Measurements from ENCODE around the gene KCNH4.

Gene KCNH4

GRCh38 chr17:42113293-42114069, 67.5 kb downstream of the KCNH4 start:
- Histone ChIP-seq H4K20me1 (ENCODE audit: insufficient read depth, low read length) (no peaks in the 10 kb centered on the region), H3K4me1 (ENCODE audit: low read length) (peaks cover 48% of the 10 kb centered on the region), H2AFZ (ENCODE audit: low read depth, low read length) (no peak overlapping the region), H3K4me2 (ENCODE audit: low read length) (peak overlapping the region; percentile 97), H3K27me3 (ENCODE audit: low read depth, low read length) (no peaks in the 10 kb centered on the region), H3K27ac (ENCODE audit: low read length) (peak overlapping the region; percentile 83), H3K9ac (ENCODE audit: low read length) (peak overlapping the region; percentile 50), H3K79me2 (ENCODE audit: low read length) (no peaks in the 10 kb centered on the region), H3K36me3 (replicated peaks; ENCODE audit: low read depth, low read length) (peaks cover 16% of the 10 kb centered on the region), H3K9me3 (ENCODE audit: insufficient read depth, low read length) (no peaks in the 10 kb centered on the region), H3K4me3 (ENCODE audit: low read length) (peak overlapping the region; percentile 80)
- no peak for TF ChIP-seq CTCF (IDR thresholded peaks at IDR 0.05; ENCODE audit: low read depth, low read length)
- TF ChIP-seq EZH2phosphoT487 (IDR thresholded peaks at IDR 0.05; ENCODE audit: low read depth) = no peak

- Histone ChIP-seq H3K9me3 (ENCODE audit: insufficient read depth, low read length) (no peaks in the 10 kb centered on the region), H3K4me1 (ENCODE audit: low read length) (peaks cover 51% of the 10 kb centered on the region), H3K9ac (ENCODE audit: low read length) (peak within 1 kb of the TSS; percentile 87), H3K79me2 (ENCODE audit: low read length) (no peaks in the 10 kb centered on the region), H3K27me3 (ENCODE audit: low read depth, low read length) (no peaks in the 10 kb centered on the region), H3K4me2 (ENCODE audit: low read length) (peak within 1 kb of the TSS; percentile 97), H2AFZ (ENCODE audit: low read depth, low read length) (no peak within 1 kb of the TSS), H4K20me1 (ENCODE audit: insufficient read depth, low read length) (no peaks in the 10 kb centered on the region), H3K36me3 (replicated peaks; ENCODE audit: low read depth, low read length) (peaks cover 15% of the 10 kb centered on the region), H3K4me3 (ENCODE audit: low read length) (peak within 1 kb of the TSS; percentile 80), H3K27ac (ENCODE audit: low read length) (peak within 1 kb of the TSS; percentile 83)
- TF ChIP-seq CTCF (IDR thresholded peaks at IDR 0.05; ENCODE audit: low read depth, low read length) = no peak
- no peak for TF ChIP-seq EZH2phosphoT487 (IDR thresholded peaks at IDR 0.05; ENCODE audit: low read depth)
Observed at GRCh38 chr17:42112552-42113176, 68.3 kb downstream of the KCNH4 start, which contains the start of gene DHX58. Gene DHX58 (minus strand): TSS chr17:42112714. CDS start chr17:42111892, 822 bp downstream.

- Histone ChIP-seq H3K4me3 (ENCODE audit: low read length) (peak overlapping the region; percentile 80), H3K4me2 (ENCODE audit: low read length) (peak overlapping the region; percentile 97)
Observed at GRCh38 chr17:42111871-42112551, 68.9 kb downstream of the KCNH4 start.

More at GRCh38 chr17:42111871-42112551, 68.9 kb downstream of the KCNH4 start:
- Histone ChIP-seq H3K79me2 (ENCODE audit: low read length) (no peaks in the 10 kb centered on the region), H3K4me1 (ENCODE audit: low read length) (peaks cover 48% of the 10 kb centered on the region), H3K27ac (ENCODE audit: low read length) (peak overlapping the region; percentile 83), H3K36me3 (replicated peaks; ENCODE audit: low read depth, low read length) (peaks cover 10% of the 10 kb centered on the region), H3K9me3 (ENCODE audit: insufficient read depth, low read length) (no peaks in the 10 kb centered on the region), H2AFZ (ENCODE audit: low read depth, low read length) (no peak overlapping the region), H3K27me3 (ENCODE audit: low read depth, low read length) (no peaks in the 10 kb centered on the region), H4K20me1 (ENCODE audit: insufficient read depth, low read length) (no peaks in the 10 kb centered on the region), H3K9ac (ENCODE audit: low read length) (peak overlapping the region; percentile 87)
- TF ChIP-seq CTCF (IDR thresholded peaks at IDR 0.05; ENCODE audit: low read depth, low read length) = no peak
- no peak for TF ChIP-seq EZH2phosphoT487 (IDR thresholded peaks at IDR 0.05; ENCODE audit: low read depth)
